Measurements from ENCODE around the gene ASS1.

- TF ChIP-seq CTCF (IDR thresholded peaks at IDR 0.05) (no peak), REST (IDR thresholded peaks at IDR 0.05; ENCODE audit: insufficient read depth in 1 of 2, low read depth in 2 of 2, low read length in 1 of 2) (no peak), POLR2AphosphoS5 (IDR thresholded peaks at IDR 0.05; ENCODE audit: low read depth, low read length) (no peak), SIN3A (IDR thresholded peaks at IDR 0.05; ENCODE audit: borderline replicate concordance, insufficient read depth, low read depth, low read length) (no peak)
Observed at GRCh38 chr9:130544364-130544763, 99.6 kb downstream of the ASS1 start.
